HL-60 (cell line): ENCODE measurements around the gene FARSB.

Source experiments
- CTCF ChIP-seq: IDR thresholded peaks from one replicate; pipeline ENCODE4 v1.5.1; 2011; ENCODE audit warnings: low read length, control low read depth, inconsistent platforms; ENCODE audit not compliant: insufficient read depth
- POLR2AphosphoS5 ChIP-seq: IDR thresholded peaks from 2 replicates; pipeline ENCODE4 v1.6.1; 2012; ENCODE audit warnings: low read depth
- SPI1 ChIP-seq: IDR thresholded peaks from 2 replicates; pipeline ENCODE4 v1.6.1; 2012; ENCODE audit warnings: low read depth, mild to moderate bottlenecking, borderline replicate concordance

- TF ChIP-seq CTCF (no peak), POLR2AphosphoS5 (no peak), SPI1 (no peak)
Observed at GRCh38 chr2:222649801-222650200, 6.1 kb downstream of the FARSB start.
